ENCODE data around the gene TPRX2.
"Not testable (repeated sequence)": the region's sequence is repeated elsewhere in the genome, so short reads cannot be mapped to it uniquely, and the experiment has no call there.

TPRX2 gene

GRCh38 chr19:47858646-47859285 is at the start of gene TPRX2:
TPRX2 (plus strand) TSS chr19:47859235; CDS start chr19:47859247, 12 bp downstream.
- not testable (repeated sequence) for DNase-seq (ENCODE audit: low spot score)
- FAIRE-seq, result peak; percentile 32

- no peak for FAIRE-seq
- DNase-seq (ENCODE audit: low spot score), result peak; percentile 84
These were observed 45.6 kb upstream of the TPRX2 start for GRCh38 chr19:47813304-47813994.

- DNase-seq (ENCODE audit: low spot score) (no peak), FAIRE-seq (no peak)
These were observed 45.1 kb upstream of the TPRX2 start for GRCh38 chr19:47813995-47814328.

DNA sequence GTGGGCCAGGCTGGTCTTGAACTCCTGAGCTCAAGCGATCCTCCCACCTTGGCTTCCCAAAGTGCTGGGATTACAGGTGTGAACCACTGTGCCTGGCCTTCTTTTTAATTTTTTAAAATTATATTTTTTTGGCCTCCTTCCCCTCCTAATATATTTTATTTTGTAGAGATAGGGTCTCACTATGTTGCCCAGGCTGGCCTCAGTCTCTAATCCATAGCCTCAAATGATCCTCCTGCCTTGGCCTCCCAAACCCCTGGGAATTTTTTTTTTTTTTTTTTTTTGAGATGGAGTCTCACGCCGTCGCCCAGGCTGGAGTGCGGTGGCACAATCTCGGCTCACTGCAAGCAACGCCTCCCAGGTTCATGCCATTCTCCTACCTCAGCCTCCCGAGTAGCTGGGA is 42.8 kb upstream of the TPRX2 start:
- FAIRE-seq; DNase-seq (ENCODE audit: low spot score): not testable (repeated sequence)

DNA sequence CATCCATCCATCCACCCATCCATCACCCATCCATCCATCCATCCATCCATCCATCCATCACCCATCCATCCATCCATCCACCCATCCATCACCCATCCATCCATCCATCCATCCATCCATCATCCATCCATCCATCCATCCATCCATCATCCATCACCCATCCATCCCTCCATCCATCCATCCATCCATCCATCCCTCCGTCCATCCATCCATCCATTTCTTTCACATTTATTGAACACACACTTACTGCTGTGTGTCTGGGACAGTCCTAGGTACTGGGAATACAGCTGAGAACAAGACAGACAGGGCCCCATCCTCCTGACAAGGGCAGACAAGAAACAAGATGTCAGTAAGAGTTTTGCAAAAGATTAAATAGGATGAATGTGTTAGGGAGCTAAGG is 40.8 kb upstream of the TPRX2 start:
- DNase-seq (ENCODE audit: low spot score); FAIRE-seq: not testable (repeated sequence)

DNA sequence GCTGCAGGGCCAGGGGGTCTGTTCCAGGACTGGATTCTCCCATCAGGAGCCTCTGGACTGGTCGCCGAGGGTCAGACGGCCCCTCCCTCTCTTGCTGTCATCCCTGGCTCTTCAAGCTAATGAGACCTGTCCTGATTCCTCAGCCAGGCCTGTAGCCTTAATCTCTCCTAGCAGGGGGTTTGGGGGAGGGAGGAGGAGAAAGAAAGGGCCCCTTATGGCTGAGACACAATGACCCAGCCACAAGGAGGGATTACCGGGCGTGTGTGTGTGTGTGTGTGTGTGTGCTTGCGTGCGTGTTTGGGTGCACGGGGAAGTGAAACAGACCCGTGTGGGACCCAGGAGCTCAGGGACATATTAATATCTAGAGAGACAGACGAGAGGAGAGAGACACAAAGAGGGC is 39.2 kb upstream of the TPRX2 start:
- DNase-seq (ENCODE audit: low spot score), result no peak
- no peak for FAIRE-seq

GRCh38 chr19:47820410-47820809 is 38.6 kb upstream of the TPRX2 start:
- FAIRE-seq (no peak), DNase-seq (ENCODE audit: low spot score) (no peak)

- DNase-seq (ENCODE audit: low spot score) (no peak), FAIRE-seq (no peak)
These were observed 37.5 kb upstream of the TPRX2 start, which contains the start of gene CRX for GRCh38 chr19:47821460-47822020. CRX (plus strand) TSS chr19:47821937; CDS start chr19:47834444, 12,507 bp downstream.

DNA sequence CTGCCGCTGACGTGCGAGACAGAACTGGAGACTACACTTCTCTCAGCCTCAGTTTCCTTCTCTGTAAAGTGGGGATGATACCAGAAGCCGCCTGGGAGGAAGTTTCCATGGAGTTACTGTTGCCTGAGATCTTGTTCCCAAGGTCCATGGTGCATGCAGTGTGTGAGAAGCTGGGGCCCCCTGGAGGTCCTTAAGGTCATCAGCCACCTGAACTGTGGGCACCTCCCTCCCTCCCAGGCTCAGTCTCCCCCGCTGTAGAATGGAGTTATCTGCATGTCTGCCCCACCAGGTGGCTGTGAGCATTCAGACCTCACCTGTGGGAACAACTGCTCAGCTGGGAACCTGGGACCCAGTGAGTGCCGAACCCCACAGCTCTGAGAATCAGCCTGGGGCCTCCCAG is 34.6 kb upstream of the TPRX2 start:
- no peak for FAIRE-seq
- DNase-seq (ENCODE audit: low spot score), result no peak

DNA sequence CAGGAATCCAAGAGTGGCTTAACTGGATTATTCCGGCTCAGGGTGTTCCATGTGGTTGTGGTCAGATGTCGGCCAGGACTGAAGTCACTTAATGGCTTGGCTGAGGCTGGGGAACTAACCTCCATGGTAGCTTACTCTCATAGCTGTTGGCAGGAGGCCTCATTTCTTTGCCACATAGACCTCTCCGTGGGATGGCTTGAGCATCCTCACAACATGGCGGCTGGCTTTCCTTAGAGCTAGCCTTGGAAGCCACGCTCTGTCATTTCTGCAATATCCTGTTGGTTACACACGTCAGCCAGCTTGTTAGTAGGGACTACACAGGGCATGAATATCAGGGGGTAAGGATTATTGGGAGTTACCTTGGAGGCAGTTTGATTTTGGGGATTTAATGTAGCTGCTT is 32.2 kb upstream of the TPRX2 start:
- DNase-seq (ENCODE audit: low spot score) (no peak), FAIRE-seq (no peak)

DNA sequence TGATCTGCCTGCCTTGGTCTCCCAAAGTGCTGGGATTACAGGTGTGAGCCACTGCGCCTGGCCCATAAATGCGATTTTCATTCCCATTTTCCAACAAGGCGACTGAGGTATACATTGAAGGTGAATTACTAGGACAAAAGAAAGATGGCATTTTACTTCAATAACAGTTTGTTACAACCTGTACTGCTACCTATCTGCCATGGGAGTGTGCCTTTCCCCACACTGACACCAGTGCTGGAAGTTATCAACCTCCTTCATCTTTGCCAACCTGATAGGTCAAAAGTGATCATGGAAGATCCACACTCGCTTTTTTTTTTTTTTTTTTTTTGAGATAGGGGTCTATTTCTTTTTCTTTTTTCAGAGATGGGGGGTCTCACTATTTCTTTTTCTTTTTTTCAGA is 26.3 kb upstream of the TPRX2 start:
- no peak for FAIRE-seq

DNA sequence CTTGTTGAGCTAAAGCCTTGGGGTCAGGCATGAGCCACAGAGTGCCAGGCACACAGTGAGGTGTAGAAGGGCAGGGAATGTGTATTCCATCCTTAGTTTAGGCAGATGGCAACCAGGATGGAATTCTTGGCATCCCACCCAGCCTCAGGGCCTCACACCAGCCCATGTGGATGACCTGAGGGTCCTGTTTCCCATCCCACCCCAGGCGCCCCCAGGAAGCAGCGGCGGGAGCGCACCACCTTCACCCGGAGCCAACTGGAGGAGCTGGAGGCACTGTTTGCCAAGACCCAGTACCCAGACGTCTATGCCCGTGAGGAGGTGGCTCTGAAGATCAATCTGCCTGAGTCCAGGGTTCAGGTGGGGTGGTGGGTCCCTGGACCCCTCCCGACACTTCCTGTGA is 23.0 kb upstream of the TPRX2 start:
- FAIRE-seq, result no peak
- no peak for DNase-seq (ENCODE audit: low spot score)

More for the DNA sequence above, 26.3 kb upstream of the TPRX2 start:
- DNase-seq (ENCODE audit: low spot score), result no peak

- FAIRE-seq, result no peak
- DNase-seq (ENCODE audit: low spot score), result no peak
These were observed 19.6 kb upstream of the TPRX2 start for GRCh38 chr19:47839411-47839810.

DNA sequence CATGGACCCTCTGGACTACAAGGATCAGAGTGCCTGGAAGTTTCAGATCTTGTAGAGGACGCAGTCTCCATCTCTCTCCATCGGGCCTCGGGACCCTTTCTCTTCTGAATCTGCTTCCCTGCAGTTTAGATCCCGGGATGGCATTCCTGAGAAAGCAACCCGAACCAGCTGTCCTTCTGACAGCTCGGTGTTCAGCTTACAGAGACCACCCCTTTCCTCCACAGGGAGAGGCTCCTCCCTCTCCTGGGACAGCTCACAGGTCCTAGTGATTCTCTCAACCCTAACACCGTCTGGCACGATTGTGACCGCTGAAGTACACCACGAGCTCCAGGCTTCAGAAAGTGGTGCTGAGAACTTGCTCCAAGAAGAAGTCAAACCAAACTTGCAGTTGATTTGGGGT is 19.1 kb upstream of the TPRX2 start:
- FAIRE-seq (no peak), DNase-seq (ENCODE audit: low spot score) (no peak)

DNA sequence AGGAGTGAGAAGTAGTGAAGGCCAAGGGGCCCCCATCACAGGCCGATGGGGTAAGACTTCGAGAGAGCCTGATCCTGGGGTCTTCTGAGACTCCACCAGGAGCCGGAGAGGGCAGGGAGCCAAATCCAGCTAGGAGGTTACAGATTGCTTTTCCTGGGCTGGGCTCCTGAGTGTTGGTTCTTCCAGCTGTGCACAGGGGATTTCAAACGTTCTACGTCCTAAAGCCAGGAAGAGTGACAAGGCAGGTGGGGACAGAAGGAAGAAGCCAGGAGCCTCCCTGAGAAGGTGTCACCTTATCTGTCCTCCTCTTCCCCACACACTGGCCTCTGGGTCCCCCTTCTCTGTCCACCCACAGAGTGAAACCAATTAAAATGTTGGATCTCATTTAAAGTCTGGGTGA is 16.1 kb upstream of the TPRX2 start:
- DNase-seq (ENCODE audit: low spot score) (no peak), FAIRE-seq (no peak)

DNA sequence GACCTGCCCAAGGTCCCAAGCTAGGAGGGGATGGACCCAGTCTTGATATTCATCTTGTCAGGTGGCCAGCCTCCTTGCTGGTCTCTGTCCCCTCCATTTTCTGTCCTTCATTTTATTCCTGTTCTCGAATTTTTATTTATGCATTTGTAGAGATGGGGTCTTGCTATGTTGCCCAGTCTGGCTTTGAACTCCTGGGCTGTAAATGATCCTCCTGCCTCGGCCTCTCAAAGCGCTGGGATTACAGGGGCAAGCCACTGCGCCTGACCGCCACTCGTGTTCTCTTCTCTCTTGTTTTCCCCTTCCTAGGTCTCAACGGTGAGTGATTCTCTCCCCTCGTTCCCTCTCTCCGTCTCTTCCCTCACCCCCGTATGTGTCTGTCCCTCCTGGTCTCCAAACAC is 10.6 kb upstream of the TPRX2 start:
- no peak for DNase-seq (ENCODE audit: low spot score)

DNA sequence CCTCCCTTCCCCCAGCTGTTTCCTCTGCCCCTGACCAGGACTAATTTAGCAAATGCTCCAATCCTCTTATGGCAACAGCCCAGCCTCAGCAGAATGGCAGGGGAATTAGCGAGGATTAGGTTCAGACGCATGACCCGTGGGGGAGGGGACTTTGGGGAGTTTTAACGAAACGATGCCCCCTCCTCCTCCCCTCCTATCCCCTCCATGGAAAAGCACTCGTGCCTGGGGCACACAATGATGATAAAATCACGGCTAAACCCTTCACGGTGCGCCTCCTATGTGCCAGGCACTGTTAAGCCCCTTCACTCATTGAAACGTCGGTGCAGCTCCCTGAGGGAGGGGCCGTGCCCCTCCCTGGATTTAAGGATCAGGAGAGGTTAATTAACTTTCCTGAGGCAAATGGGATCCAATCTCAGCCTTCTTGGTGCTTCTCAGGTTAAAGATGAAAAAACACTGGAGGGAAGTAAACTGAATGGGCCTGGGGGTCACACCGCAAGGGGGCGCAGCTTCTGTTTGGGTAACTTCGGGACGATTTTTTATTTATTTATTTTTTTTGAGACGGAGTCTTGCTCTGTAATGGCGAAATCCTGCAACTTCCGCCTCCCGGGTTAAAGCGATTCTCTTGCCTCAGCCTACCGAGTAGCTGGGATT is 10.1 kb upstream of the TPRX2 start:
- FAIRE-seq, result no peak
- DNase-seq (ENCODE audit: low spot score), result peak; percentile 48

More for the DNA sequence above, 10.6 kb upstream of the TPRX2 start:
- no peak for FAIRE-seq

DNA sequence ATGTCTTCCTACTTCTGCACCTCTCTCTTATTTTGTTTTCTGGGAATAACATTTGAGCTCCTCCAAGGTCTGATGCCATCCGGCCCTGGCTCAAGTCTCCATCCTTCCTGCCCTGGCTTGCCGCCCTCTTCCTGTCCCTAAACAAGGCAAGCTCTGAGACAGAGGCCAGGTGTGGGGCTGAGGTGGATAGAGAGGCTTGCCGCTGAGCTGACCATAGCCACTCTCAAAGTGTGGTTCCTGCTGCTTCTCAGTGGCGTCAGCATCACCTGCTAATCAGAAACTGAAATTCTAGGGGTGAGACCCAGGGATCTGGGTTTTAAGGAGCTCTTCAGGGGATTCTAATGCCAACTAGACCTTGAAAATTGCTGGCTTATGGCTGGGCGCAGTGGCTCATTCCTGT is 6.0 kb upstream of the TPRX2 start:
- DNase-seq (ENCODE audit: low spot score), result no peak
- FAIRE-seq, result no peak

GRCh38 chr19:47854459-47854858 is 4.6 kb upstream of the TPRX2 start:
- no peak for DNase-seq (ENCODE audit: low spot score)
- no peak for FAIRE-seq

GRCh38 chr19:47858231-47858630 is 804 bp upstream of the TPRX2 start:
- FAIRE-seq, result not testable (repeated sequence)
- peak; percentile 72 for DNase-seq (ENCODE audit: low spot score)

- not testable (repeated sequence) for FAIRE-seq; DNase-seq (ENCODE audit: low spot score)
These were observed 803 bp downstream of the TPRX2 start for GRCh38 chr19:47859838-47860237.

DNA sequence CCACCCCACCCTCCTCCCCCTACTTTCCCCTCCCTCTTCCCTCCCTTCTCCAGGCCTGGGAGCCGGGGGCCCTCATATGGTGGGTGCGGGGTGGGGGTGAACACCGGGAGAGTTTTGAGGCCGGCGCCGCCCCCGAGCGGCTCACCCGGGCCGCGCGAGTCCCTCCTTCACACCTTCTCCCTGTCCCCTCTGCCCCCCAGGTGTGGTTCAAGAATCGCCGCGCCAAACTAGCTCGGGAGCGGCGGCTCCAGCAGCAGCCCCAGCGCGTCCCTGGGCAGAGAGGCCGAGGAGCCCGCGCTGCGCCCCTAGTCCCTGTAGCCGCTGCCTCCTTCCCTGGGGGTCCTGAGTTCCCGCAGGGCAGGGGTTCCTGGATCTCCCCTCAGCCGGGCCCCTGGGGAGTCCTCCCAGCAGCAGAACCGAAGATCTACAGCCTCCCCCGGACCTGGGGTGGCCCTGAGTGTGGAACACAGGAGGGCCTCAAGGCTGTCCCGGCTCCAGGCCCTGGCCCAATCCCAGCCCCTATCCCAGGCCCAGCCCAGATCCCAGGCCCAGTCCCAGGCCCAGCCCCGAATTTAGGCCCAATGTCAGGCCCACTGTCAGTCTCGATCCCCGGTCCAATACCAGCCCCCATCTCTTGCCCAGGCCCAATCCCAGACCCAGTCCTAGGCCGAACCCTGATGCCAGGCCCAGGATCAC is 1.7 kb downstream of the TPRX2 start:
- FAIRE-seq (no peak), DNase-seq (ENCODE audit: low spot score) (no peak)

Data from urothelium cell line (cell line).